DND-41 (cell line): ENCODE data around the gene ZAP70.

Experiments used
- EZH2 ChIP-seq: IDR thresholded peaks from 3 replicates; pipeline ENCODE4 v1.6.1; 2012; ENCODE audit warnings: borderline replicate concordance, low read depth, mild to moderate bottlenecking, moderate library complexity, low read length, inconsistent platforms; ENCODE audit not compliant: severe bottlenecking
- TF ChIP-seq, protein P1 (sequence below): IDR thresholded peaks from 2 replicates; pipeline ENCODE4 v1.5.1; 2012; ENCODE audit warnings: borderline replicate concordance, low read length, moderate library complexity, mild to moderate bottlenecking; ENCODE audit not compliant: poor library complexity, severe bottlenecking; ENCODE audit errors: extremely low read depth

GRCh38 chr2:97785818-97786217 is 72.4 kb downstream of the ZAP70 start:
- TF ChIP-seq, protein P1, sequence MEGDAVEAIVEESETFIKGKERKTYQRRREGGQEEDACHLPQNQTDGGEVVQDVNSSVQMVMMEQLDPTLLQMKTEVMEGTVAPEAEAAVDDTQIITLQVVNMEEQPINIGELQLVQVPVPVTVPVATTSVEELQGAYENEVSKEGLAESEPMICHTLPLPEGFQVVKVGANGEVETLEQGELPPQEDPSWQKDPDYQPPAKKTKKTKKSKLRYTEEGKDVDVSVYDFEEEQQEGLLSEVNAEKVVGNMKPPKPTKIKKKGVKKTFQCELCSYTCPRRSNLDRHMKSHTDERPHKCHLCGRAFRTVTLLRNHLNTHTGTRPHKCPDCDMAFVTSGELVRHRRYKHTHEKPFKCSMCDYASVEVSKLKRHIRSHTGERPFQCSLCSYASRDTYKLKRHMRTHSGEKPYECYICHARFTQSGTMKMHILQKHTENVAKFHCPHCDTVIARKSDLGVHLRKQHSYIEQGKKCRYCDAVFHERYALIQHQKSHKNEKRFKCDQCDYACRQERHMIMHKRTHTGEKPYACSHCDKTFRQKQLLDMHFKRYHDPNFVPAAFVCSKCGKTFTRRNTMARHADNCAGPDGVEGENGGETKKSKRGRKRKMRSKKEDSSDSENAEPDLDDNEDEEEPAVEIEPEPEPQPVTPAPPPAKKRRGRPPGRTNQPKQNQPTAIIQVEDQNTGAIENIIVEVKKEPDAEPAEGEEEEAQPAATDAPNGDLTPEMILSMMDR, result no peak
- TF ChIP-seq EZH2, result no peak
